Brain microvascular endothelial cell (primary cell): Measurements from ENCODE around the gene ALPI.
"Not testable (repeated sequence)": the region's sequence is repeated elsewhere in the genome, so short reads cannot be mapped to it uniquely, and the experiment has no call there.

Experiments used
- DNase-seq: peaks from one replicate; pipeline ENCODE4 v3.0.0-alpha.2; 2020
- H3K27ac ChIP-seq: fragments of 250-450 bp; sonication (Bioruptor Pico); 2 replicates; pipeline ENCODE4 v1.5.1; 2020; ENCODE audit warnings: mild to moderate bottlenecking, moderate library complexity
- H3K27me3 ChIP-seq: fragments of 250-450 bp; sonication (Bioruptor Pico); replicated peaks from 2 replicates; pipeline ENCODE4 v1.5.1; 2020; ENCODE audit warnings: mild to moderate bottlenecking
- H3K36me3 ChIP-seq: fragments of 250-450 bp; sonication (Bioruptor Pico); replicated peaks from 2 replicates; pipeline ENCODE4 v1.5.1; 2020; ENCODE audit warnings: mild to moderate bottlenecking
- H3K4me3 ChIP-seq: 2 replicates; pipeline ENCODE4 v1.5.1; 2011; ENCODE audit warnings: low read depth, mild to moderate bottlenecking, control low read depth, low read length, moderate library complexity
- in situ Hi-C: cut with HindIII; loops from 2 replicates; pipeline ENCODE4 v1.10.0; 2017; ENCODE audit warnings: low sequenced_read_pairs, low pct_ligation_motif_present
- TF ChIP-seq, protein P1 (sequence below): IDR thresholded peaks from 2 replicates; pipeline ENCODE4 v1.5.1; 2011; ENCODE audit warnings: low read depth, mild to moderate bottlenecking, moderate library complexity, low read length, control low read depth, inconsistent platforms; ENCODE audit errors: missing control alignments

ALPI gene

DNA sequence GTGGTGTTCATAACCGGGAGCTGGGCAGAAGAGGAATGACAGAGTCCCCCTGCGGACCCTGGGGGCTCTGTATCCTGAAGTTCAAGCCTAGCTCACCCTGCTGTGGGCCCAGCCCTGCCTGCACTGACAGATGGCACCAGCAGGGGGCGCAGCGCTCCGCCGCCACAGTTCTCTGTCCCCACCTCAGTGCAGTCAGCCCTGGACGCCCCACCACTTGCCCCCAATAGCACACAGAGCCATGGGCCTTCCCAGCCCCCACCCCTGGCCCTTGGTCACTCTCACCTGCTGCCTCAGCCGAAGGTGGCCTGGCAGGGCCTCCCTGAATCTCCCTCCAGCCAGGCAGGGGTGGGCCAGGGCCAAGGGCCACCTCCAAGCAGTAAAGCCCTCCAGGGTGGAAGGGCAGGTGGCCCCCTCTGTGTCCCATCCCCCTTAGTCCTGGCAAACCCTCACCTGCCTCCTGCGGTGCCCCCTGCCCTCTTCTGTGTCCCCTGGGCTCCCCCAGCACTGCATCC, 9.6 kb upstream of the ALPI start:
- in situ Hi-C loops, H3K36me3 ChIP-seq, H3K4me3 ChIP-seq, H3K27ac ChIP-seq, DNase-seq: not testable (repeated sequence)
- peaks cover 11% of the 10 kb centered on the region for H3K27me3 ChIP-seq
- TF ChIP-seq, protein P1, sequence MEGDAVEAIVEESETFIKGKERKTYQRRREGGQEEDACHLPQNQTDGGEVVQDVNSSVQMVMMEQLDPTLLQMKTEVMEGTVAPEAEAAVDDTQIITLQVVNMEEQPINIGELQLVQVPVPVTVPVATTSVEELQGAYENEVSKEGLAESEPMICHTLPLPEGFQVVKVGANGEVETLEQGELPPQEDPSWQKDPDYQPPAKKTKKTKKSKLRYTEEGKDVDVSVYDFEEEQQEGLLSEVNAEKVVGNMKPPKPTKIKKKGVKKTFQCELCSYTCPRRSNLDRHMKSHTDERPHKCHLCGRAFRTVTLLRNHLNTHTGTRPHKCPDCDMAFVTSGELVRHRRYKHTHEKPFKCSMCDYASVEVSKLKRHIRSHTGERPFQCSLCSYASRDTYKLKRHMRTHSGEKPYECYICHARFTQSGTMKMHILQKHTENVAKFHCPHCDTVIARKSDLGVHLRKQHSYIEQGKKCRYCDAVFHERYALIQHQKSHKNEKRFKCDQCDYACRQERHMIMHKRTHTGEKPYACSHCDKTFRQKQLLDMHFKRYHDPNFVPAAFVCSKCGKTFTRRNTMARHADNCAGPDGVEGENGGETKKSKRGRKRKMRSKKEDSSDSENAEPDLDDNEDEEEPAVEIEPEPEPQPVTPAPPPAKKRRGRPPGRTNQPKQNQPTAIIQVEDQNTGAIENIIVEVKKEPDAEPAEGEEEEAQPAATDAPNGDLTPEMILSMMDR = peak; percentile 22

DNA sequence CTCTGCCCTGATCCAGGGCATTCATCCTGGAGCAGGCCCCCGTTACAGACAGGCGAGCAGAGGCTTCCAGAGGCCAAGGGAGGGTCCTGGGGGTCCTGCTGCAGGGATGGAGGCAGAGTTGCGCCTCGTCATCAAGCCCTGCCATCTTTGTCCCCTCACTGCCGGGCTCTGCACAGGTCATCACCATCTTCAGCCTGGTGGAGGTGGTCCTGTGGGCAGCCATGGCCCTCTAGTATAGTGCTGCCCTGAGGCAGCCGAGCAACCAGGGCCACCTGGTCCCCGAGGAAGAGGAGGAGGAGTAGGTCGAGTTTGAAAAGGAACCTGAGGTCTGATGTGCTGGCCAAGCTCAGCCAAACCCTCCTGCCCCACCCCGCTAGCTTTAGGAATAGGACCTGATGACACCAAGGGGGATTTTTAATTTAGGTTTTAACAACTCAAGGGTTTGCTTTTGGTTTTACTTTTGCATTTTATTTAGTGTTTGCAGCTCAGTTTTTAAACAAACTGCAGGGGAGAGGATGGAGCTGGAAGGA, 8.8 kb upstream of the ALPI start:
- H3K4me3 ChIP-seq = no peak overlapping the region
- H3K27me3 ChIP-seq = peaks cover 12% of the 10 kb centered on the region
- DNase-seq = no peak
- no peak overlapping the region for H3K27ac ChIP-seq
- in situ Hi-C loops = no loop called here
- TF ChIP-seq, protein P1 = no peak
- H3K36me3 ChIP-seq = no peaks in the 10 kb centered on the region

DNA sequence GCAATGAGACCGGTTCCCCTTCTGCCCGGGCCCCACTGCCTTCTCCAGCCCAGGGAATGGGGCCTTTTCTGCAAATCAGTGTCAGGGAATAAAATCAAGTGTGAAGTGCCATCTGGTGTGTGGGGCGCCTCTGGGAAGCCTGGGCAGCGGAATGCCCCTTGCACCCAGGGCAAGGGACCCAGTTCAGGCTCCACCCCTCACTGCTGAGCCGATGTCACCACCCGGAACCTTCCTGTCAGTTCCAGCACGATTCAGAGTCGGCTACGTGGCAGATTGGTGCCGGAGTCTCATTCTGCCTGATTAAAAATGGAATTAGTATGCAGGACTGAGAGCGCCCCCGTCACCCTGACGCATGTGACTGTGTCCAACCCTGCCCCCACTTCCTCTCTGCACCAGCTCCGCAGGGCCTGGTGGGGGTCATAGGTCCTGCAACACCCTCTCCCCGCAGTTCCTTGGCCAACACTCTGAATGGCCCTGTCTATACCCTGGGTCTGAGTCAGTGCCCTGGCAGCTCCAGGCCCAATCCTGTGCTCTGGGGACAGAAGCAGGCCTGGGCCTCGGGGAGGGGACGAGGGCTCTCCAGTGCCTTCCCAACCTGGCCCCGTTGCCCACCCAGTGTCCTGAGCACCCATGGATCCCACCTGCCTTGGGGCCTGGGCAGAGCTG, 8.2 kb upstream of the ALPI start:
- H3K27me3 ChIP-seq = peaks cover 13% of the 10 kb centered on the region
- DNase-seq = no peak
- no peaks in the 10 kb centered on the region for H3K36me3 ChIP-seq
- TF ChIP-seq, protein P1 = no peak
- H3K4me3 ChIP-seq = no peak overlapping the region
- H3K27ac ChIP-seq = no peak overlapping the region
- in situ Hi-C loops = no loop called here

DNA sequence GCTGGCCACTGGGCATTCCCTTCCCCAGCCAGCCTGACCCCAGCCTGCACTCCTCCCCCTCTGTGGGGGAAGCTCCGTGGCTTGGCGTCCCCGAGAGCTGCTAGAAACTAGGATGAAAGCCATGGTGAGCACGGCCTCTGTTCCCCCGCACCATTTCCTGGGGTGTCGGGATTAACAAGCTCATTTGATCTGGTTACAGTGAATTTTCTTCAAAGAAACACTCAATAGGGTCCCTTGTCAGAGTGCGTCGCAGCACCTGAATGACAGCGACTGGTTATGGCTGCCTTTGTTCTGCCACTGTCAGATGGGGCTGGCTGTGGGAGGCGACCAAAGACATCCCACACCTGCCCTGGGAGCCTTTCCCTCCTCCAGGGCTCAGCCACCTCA, 7.7 kb upstream of the ALPI start:
- no peak overlapping the region for H3K27ac ChIP-seq
- H3K4me3 ChIP-seq = no peak overlapping the region
- DNase-seq = no peak
- in situ Hi-C loops = no loop called here
- H3K36me3 ChIP-seq = no peaks in the 10 kb centered on the region
- H3K27me3 ChIP-seq = peaks cover 15% of the 10 kb centered on the region
- TF ChIP-seq, protein P1 = no peak

DNA sequence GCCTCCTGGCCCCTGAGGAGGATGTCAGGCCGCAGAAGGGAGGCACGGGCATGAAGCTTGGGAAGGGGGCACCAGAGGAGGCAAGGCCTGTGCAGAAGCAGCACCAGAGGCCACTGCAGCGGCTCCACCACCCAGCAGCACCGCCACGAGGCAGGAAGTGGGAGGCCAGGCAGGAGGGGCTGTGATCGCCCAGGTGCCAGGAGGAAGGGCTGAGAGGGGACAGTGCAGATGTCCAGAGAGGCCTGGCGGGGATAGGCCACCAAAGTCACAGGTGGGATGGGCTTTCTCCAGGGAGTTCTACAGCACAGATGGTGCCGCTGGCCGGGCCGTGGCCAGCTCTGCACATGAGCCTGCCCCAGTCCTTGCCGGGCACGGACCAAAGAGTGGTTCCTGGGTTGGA, 6.0 kb upstream of the ALPI start:
- TF ChIP-seq, protein P1 = no peak
- Histone ChIP-seq H3K27me3 (peaks cover 21% of the 10 kb centered on the region), H3K27ac (no peak overlapping the region), H3K36me3 (no peaks in the 10 kb centered on the region), H3K4me3 (no peak overlapping the region)
- in situ Hi-C loops = no loop called here
- no peak for DNase-seq

DNA sequence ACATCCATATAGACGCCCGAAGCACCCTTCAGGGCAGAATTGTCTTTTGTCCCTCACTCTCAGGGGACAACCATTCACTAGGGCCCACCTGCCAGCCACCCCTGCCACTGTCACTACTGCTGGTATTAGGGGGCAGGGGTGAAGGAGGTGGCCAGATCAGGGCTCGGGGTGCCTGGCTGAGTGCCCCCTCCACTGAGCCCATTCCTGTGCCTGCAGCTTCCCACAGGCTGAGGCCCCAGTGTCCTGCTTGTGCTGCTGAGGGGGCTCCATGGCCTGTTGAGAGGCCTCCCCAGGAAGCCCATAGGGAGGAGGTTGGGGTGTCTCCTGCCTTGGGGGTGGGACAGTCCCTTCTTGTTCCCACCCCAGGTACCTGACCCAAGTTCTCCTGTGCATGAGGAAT, 4.3 kb upstream of the ALPI start:
- DNase-seq, H3K27ac ChIP-seq, in situ Hi-C loops, H3K36me3 ChIP-seq, H3K4me3 ChIP-seq: not testable (repeated sequence)
- H3K27me3 ChIP-seq = peaks cover 36% of the 10 kb centered on the region
